Sciatic nerve (tissue), 2 donors: ENCODE data around the gene COL16A1. TPM values are rescaled to one million over a fixed set of nuclear protein-coding genes. Genes with fewer than 3 reads are reported as not detected.

ENCODE experiments used
- ATAC-seq: fragments of 200-7000 bp; cut with Tn5 transposase; one replicate; pipeline ENCODE4 v1.9.1; 2020; ENCODE audit warnings: mild to moderate bottlenecking, moderate library complexity
- DNase-seq: peaks from one replicate; pipeline ENCODE4 v3.0.0-alpha.2; 2020; ENCODE audit warnings: low spot score
- intact Hi-C: fragments of 100-400 bp; cut with DNase I; formaldehyde crosslinking; loops from one replicate; pipeline ENCODE4 v1.14.2; 2022
- total RNA-seq: library from RNA; stranded (reverse); fragmentation: NEBNext Ultra II Directional; extraction: Animal tissue kit (Norgen Biotek cat#: 25700); gene quantifications from one replicate; pipeline ENCODE4 v1.2.1, GENCODE V29; 2021
- donor health status: DM: no; HTN: no; CAD: no.
- donor health status: DM: no; HTN: no; CAD: no.

COL16A1 gene
- total RNA-seq, 1 donor from 2014 or later: 179 TPM

- DNase-seq (no peak), ATAC-seq (no peak)
- intact Hi-C loops: no loop called here
These were observed 30.4 kb downstream of the COL16A1 start for GRCh38 chr1:31673433-31673832.

DNA sequence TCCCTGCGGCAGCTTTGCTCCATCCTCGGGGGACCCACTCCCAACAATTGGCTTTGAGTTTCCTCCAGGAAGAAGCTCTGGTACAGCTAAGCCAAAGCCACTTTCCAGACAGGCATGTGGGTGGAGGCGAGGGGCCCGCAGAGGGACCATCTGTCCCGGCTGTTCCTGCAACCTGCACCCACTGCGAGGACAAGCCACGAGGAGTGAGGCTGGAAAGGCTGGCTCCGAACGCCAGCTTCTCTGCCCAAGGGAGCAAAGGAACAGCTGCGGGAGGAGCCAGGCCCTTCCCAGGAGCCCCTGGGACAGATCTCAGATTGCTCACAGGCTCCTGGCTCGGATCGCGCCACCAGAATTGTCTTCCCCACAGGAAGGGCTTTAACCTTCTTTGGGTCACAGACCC lies 30.8 kb downstream of the COL16A1 start:
- intact Hi-C loops: no loop called here
- no peak for ATAC-seq

DNA sequence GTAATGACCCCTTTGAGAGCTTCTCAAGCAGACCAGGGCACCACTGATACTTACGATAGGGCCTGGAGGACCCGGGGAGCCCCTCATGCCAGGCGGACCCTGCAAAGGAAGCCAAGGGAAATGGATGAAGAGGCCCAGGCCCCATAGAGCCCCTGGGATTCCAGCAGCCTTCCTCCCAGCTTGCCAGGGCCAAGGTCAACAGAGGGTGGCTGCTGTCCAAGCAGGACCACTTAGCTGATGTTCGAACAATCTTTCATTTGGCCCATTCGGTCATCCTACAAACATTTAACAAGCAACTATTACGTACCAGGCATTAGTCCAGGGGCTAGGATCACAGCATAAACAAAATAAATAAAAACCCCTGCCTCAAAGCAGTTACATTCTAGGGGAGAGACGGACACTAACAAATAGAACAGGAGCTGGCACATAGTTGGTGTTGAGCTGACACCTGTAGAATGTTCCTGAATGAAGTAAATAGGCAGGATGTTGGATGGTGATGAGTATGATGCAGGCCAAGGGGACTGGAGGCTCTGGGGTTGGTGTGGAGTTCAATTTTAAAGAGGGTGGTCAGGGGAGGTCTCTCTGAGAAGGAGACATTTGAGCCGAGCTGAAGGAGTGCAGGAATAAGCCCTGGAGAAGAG lies 32.1 kb downstream of the COL16A1 start:
- intact Hi-C loops: no loop called here
- ATAC-seq: no peak
- no peak for DNase-seq

More for the DNA sequence above, 30.8 kb downstream of the COL16A1 start:
- no peak for DNase-seq

- peak; percentile 3 for ATAC-seq
- intact Hi-C loops: no loop called here
- DNase-seq: no peak
These were observed 32.7 kb downstream of the COL16A1 start for GRCh38 chr1:31671147-31671546.

DNA sequence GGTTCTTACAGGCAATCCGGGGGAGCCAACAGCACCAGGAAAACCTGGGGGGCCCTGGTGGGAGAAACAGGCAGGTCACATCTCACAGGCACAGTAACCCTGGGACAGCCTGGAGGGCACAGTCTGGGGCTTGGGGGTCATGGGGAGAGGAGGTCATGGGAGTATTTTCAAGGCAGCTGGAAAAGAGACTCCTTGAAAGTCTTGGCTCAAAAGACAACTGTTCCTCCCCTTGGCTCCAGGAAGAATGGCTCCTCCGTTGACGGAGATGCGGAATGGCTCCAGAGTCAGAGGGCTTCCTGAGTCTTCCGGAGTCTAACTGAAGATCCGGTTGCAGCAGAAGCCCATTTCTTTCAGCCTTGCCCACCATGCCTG lies 33.2 kb downstream of the COL16A1 start:
- ATAC-seq (peak; percentile 2), DNase-seq (no peak)
- intact Hi-C loops: no loop called here

- intact Hi-C loops: loop anchor here (5.0 kb wide), 1 partner anchor 37 kb away; no protein-coding TSS in a partner anchor
- DNase-seq: peak; percentile 86
These were observed 33.8 kb downstream of the COL16A1 start for GRCh38 chr1:31669786-31670592.

DNA sequence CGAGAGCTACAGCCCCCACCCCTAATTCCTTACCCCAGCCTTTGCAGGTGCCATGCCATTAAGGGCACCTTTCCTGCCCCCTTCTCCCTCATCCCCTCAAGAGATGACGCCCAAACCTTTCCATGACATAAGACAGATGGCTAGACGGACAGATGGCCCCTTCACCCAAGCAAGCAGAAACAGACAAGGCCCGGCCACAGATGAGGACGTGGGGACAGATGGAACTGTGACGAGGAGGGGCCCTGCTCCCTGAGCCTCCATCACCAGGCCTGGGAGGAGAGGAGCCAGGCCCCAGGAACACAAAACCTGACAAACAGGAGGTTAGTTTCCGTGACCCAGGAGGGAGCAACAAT lies 34.4 kb downstream of the COL16A1 start:
- DNase-seq (no peak), ATAC-seq (no peak)
- intact Hi-C loops: loop anchor here (5.0 kb wide), 1 partner anchor 38 kb away; no protein-coding TSS in a partner anchor

More at GRCh38 chr1:31669786-31670592, 33.8 kb downstream of the COL16A1 start:
- ATAC-seq: peak; percentile 44

- DNase-seq (no peak), ATAC-seq (no peak)
- intact Hi-C loops: loop anchor here (5.0 kb wide), 1 partner anchor 39 kb away; no protein-coding TSS in a partner anchor
These were observed 35.4 kb downstream of the COL16A1 start for GRCh38 chr1:31668303-31668883.

- intact Hi-C loops: loop anchor here (5.0 kb wide), 1 partner anchor 40 kb away; no protein-coding TSS in a partner anchor
- no peak for ATAC-seq
- no peak for DNase-seq
These were observed 36.6 kb downstream of the COL16A1 start for GRCh38 chr1:31667065-31667785.

DNA sequence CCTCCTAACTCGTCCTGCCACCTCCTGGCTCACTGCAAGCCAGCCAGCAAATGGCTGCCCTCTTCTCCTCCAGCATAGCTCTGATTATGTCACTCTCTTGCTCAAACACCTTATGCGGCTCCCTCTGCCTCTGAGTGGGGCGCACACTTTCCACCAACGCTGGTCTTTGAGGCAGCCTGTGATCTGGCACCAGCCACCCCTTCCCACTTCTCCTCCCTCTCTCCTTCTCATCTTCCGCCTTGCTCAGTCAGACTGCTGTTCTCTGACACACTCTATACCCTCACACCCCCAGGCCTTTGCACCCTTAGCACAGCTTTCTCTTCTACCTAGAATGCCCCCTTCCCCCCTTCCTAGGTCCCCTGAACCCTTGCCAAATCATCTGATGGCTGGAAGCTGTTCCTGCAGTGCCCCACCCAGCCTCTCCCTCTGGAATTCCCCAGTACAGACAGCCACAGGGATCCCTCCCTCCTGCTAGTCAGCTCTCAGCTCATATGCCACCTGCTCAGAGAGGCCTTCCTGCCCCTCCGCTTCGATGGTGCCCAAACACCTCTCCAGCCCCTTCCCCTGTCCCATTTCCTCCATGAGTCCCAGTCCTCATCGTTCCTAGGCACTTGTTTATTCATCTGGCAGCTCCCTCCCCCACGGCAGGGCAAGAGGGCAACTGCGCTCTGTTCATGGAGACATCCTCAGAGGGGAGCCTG lies 37.4 kb downstream of the COL16A1 start:
- ATAC-seq: peak; percentile 33

GRCh38 chr1:31665234-31665878 lies 38.5 kb downstream of the COL16A1 start:
- intact Hi-C loops: loop anchor here (5.0 kb wide), 1 partner anchor 42 kb away; no protein-coding TSS in a partner anchor
- DNase-seq (no peak), ATAC-seq (peak; percentile 82)

More for the DNA sequence above, 37.4 kb downstream of the COL16A1 start:
- DNase-seq: no peak
- intact Hi-C loops: loop anchor here (5.0 kb wide), 1 partner anchor 41 kb away; no protein-coding TSS in a partner anchor

DNA sequence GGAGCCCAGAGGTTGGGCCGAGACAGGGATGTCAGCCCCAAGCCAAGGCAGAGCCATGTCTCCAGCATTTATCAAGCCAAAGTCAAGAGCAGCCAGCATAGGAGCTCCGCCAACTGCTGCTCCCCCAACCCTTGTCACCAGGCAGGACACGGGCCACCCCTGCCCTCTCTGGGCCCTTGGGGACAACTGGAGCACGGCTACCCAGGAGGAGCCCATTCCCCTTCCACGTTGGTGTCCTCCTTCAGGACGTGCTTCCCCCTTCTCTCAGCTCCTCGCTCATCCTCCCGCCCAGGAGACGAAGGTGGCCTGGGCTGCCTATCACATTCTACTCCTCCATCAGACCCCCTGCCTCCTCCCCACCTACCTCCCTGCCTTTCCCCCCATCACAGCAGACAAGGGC lies 39.3 kb downstream of the COL16A1 start:
- no peak for DNase-seq
- intact Hi-C loops: loop anchor here (5.0 kb wide), 1 partner anchor 128 kb away; no protein-coding TSS in a partner anchor
- ATAC-seq: no peak

- ATAC-seq: peak; percentile 52
- peak; percentile 83 for DNase-seq
- intact Hi-C loops: loop anchor here (5.0 kb wide), 1 partner anchor 128 kb away; no protein-coding TSS in a partner anchor
These were observed 40.0 kb downstream of the COL16A1 start for GRCh38 chr1:31663622-31664452.

DNA sequence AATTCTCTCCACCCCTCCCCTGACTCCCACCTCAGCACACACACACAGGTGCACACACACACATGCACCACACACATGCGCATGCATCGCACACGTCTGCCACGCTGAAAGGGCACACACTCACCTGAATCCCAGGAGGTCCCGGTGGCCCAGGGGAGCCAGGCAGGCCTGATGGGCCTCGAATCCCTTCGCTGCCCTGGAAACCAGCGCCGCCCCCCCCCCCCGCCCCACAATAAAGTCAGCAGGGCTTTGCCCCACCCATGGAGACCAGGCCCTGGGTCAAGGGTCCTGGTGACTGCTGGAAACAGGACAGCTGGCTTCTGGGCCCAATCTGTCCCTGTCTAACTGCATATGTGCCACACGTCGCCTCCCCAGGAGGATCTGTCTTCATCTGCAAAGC lies 41.4 kb downstream of the COL16A1 start:
- DNase-seq (no peak), ATAC-seq (no peak)
- intact Hi-C loops: loop anchor here (5.0 kb wide), 1 partner anchor 130 kb away; no protein-coding TSS in a partner anchor

GRCh38 chr1:31661856-31662255 lies 42.0 kb downstream of the COL16A1 start:
- no peak for DNase-seq
- intact Hi-C loops: loop anchor here (5.0 kb wide), 1 partner anchor 130 kb away; no protein-coding TSS in a partner anchor

GRCh38 chr1:31660871-31661455 lies 42.9 kb downstream of the COL16A1 start:
- intact Hi-C loops: loop anchor here (5.0 kb wide), 1 partner anchor 131 kb away; no protein-coding TSS in a partner anchor
- no peak for ATAC-seq
- no peak for DNase-seq

More at GRCh38 chr1:31661856-31662255, 42.0 kb downstream of the COL16A1 start:
- no peak for ATAC-seq
